GM18951 (cell line): ENCODE data around the gene ELOVL5.

Experiments used
- POLR2A ChIP-seq: IDR thresholded peaks from 4 replicates; pipeline ENCODE4 v1.6.1; 2011; ENCODE audit warnings: mild to moderate bottlenecking; ENCODE audit not compliant: insufficient read length, insufficient read depth; ENCODE audit errors: extremely low read depth
- in situ Hi-C: fragments of 300-500 bp; cut with MboI; formaldehyde crosslinking; loops from one replicate; pipeline ENCODE4 v1.12.0; 2022; ENCODE audit warnings: low sequenced_read_pairs, mixed read lengths, inconsistent platforms; ENCODE audit not compliant: unreplicated experiment

Gene ELOVL5

DNA sequence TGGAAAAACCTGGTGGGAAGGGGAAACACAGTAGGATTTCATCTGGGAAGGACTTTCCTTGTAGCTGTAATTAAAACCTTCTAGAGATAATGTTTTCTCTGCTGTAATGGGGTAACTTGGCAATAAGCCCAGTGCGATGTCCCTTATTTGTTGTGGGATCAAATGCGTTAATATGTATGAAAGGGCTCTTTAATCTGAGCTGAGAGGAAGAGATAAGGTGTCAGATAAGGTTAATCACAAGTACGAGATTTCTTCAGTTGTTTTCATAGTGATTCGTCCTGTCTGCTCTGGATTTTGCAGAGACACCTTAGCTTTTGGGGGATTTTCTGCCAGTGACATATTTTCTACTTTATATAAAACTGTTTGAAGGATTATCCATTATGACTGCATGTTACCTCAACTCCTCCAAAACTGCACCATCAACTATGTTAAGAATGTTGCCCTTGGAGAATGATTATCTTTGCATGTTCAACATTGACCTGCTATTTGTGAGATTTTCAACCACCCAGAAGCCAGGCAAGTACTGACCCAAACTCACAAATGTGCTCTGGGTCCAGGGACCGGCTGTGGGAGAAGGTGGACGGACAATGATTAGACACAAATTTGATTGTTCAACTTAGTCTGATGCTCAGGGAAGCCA, 21.2 kb upstream of the ELOVL5 start:
- in situ Hi-C loops, result no loop called here
- no peak for TF ChIP-seq POLR2A

DNA sequence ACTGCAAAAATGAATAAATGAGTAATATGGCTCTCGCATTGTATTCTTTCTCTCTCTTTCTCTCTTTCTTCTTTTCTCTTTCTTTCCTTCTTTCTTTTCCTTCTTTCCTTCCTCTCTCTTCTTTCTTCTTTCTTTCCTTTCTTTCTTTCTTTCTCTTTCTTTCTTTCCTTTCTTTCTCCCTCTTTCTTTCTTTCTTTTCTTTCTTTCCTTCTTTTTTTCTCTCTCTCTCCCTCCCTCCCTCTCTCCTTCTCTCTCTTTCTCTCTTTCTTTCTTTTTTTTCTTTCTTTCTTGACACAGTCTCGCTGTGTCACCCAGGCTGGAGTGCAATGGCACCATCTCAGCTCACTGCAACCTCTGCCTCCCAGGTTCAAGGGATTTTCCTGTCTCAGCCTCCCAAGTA, 20.3 kb upstream of the ELOVL5 start:
- in situ Hi-C loops, result no loop called here
- TF ChIP-seq POLR2A, result no peak

DNA sequence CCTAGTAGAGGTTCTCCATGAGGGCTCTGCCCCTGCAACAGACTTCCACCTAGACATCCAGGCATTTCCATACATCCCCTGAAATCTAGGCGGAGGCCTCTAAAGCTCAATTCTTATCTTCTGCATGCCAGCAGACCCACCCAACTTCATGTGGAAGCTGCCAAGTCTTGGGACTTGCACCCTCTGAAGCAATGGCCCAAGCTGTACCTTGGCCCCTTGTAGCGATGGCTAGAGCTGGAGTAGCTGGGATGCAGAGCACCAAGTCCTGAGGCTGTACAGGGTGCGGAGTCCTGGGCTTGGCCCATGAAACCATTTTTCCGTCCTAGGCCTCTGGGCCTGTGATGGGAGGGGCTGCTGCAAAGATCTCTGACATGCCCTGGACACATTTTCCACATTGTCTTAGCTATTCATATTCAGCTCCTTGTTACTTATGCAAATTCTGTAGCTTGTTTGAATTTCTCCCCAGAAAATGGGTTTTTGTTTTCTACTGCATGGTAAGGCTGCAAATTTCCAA, 17.4 kb upstream of the ELOVL5 start:
- in situ Hi-C loops, result no loop called here
- no peak for TF ChIP-seq POLR2A

DNA sequence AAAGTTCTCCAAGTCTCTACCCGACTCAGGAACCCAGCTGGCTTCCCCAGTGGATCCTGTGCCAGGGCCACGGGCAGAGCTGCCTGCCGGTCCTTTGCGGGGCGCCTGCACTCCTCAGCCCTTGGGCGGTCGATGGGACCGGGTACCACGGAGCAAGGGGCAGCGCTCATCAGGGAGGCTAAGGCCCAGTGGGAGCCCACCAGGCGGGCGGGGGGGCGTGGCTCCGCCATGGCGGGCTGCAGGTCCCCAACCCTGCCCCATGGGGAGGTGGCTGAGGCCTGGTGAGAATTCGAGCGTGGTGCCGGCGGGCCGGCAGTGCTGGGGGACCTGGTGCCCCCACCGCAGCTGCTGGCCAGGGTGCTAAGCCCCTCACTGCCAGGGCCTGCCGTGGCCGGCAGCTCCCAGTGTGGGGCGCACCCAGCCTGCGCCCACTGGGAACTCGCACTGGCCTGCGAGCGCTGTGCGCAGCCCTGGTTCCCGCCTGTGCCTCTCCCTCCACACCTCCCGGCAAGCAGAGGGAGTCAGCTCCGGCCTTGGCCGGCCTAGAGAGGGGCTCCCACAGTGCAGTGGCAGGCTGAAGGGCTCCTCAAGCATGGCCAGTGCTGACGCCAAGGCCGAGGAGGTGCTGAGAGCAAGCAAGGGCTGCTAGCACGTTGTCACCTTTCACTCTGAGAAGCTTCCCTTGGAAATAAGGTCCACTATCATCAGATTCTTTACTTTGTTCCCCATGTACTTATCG, 14.8 kb upstream of the ELOVL5 start:
- no peak for TF ChIP-seq POLR2A
- in situ Hi-C loops, result no loop called here

DNA sequence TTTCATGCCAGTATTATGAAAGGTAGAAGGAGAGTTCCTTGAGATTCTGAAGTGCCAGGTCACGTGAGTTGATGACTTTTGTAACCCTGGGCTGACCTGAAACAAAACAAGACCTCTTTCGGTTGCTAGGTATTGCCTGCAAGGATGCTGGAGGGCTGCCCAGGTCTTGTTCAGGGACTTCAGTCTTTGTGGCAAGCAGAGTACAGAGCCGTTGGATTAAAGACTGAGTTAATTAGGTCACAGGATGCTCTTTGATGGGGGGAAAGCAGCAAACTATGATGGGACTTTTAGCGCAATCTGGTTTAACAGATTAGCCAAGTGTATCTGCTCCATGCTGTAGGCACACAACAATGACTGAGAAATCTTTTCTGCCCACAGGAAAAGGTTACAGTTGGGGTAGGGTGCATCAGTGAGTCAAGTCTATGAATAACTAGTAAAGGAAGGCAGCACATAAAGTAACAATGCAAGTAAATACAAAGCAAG, 12.8 kb upstream of the ELOVL5 start:
- in situ Hi-C loops, result no loop called here
- TF ChIP-seq POLR2A, result no peak

DNA sequence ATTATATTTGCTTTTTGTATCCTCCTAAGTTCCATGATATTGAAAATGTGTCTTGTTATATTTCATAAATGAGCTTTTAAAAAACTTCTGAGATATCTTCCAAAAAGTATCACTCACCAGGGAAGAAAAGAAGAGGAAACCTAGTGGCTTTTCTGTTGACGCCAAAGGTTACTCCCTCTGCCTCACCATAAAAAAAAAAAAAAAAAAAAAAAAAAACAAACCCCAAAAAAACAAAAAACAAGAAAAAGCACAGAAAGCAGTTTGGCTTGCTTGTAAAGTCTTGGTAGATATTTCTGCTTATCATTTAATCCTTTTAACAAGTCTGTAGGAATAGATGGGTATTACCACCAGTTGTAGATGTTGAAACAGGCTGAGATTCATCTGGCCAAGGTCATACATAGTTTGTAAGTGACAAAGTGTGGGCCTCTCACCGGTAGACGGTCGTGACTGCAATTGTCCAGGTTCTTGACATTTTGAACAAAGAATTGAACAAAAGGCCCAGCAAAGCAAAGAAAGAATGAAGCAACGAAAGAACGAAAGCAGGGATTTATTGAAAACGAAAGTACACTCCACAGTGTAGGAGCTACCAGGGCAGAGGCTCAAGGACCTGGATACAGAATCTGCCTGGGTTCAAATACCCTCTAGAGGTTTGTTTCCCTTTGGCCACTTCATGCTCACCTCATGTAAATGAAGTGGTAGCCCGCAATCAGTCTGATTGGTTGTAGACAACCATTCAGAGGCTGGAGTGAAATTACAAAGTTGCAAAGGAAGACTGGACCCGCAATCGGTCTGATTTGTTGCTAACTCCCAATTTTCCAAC, 11.6 kb upstream of the ELOVL5 start:
- TF ChIP-seq POLR2A, result no peak
- in situ Hi-C loops, result no loop called here

DNA sequence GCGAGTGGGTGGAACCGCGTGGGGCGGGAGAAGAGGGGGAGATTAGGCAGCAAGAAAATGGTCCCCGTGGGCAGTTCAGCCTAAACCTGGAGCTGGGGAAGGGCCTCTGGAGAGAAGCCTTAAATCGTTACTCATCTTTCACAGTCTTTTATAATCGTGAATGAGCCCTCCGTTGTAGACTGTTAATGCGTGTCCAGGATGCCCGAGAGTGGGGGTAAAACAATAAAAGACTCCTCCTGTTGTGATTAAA, 11.0 kb upstream of the ELOVL5 start:
- no peak for TF ChIP-seq POLR2A
- in situ Hi-C loops, result no loop called here

DNA sequence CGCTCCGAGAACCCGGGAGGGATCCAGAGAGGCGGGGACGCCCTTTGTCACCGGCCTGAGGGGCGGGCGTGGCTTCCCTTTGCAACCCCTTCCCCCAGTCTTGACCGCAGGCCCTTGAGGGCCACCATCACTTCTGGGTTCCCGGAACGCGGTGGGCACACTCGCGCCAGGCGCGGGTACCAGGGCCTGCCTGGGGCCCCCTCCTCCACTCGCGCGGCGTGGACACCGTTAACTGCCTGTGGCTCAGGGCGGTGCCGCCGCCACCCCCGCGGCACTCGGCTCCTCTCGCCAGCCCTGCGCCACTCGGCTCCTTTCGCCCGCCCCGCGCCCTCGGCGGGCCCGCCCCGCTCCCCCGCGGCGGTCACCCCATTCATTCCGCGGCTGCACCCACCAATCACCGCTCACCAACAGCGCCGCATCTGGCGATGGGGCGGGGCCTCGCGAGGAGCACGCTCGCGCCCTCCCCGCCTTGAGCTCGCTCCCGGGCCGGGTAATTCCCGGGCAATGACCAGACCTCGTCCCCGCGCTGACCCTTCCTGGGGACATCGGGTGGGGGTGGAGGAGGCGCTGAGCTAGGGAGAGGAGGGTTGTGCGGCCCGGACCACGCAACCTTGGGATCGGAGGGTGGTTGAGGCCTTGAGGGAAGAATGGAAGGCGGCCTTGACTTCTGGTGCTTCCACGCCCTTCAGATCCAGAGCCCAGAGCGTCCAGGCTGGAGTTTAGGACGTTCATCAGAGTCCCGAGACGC, 10.5 kb upstream of the ELOVL5 start:
- TF ChIP-seq POLR2A, result peak; percentile 86
- in situ Hi-C loops, result no loop called here

DNA sequence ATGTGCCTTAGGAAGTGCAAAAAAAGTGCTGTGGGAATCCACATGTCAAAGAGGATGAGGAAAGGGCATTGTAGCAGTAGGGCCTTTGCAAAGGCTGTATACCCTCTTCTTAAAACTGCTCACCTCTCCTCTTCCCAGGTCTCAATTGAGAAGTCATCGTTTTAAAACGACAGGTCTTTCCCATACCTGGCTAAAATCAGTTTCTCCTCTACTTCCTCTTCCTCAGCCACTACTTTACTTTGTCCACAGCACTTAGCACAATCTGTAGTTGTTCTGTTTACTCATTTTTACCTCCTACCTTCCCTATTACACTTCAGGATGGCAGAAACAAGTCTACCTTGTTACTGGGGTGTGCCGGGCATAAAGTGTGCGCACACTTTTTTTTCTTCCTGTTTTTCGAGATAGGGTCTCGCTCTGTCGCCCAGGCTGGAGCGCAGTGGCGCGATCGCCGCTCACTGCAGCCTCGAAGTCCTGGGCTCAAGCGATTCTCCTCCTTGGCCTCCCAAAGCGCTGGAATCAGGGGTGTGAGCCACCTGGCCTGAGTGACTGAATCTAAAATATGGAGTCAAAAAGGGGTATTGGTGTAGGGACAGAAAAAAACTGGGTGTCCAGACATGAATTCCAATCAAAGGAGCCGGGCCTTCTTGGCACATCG, 9.8 kb upstream of the ELOVL5 start:
- in situ Hi-C loops, result no loop called here
- no peak for TF ChIP-seq POLR2A

DNA sequence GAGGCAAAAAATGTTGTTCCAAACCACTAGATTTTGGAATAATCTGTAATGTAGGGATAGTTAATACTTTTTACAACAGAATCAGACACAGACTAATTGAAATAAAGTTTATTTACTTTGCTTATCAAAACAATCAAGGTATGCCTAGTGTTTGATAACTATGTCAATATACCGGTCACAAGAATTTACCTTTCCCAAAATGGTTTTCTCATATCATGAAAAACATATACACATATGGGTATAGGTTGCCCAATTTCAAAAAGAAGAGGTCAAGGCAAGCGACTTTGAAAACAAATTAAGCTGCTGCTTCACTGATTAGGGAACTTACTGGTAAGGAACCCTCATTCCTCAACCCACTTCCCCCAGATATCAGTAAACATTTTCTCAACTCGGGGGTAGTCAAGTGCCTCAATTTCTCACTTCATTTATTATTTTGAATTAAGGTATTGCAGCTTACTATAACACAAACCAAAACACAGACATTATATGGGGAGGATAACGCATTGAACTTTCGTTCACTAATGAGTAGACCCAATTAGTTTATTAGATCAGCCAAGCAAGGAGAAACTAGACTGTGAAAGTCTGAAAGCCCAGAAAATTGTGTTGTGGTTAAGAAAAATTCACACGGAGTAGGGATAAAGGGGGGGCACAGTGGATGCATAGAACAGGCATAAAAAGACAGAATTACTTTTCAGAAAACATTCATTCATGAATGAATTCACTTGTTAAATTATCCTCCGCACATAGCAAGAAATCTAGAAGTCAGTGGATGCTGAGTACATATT, 9.0 kb upstream of the ELOVL5 start:
- in situ Hi-C loops, result no loop called here
- TF ChIP-seq POLR2A, result no peak

DNA sequence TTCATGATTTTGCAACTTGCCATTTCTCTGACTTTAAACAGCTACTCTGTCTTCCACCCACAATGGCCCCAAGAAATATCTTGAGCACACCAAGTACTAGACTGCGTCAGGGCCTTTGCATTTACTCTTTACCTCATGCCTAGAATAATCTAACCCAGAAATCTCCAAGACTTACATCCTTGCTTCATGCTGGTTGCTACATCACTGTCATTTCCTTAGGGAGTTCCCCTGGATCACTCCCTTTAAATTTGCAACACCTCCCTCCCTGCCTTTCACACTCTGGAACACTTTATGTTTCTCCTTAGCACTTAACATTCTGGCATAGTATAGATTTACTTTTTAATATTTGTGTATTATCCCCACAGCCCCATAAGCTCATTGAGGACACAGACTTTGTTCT, 4.9 kb upstream of the ELOVL5 start:
- in situ Hi-C loops, result no loop called here
- no peak for TF ChIP-seq POLR2A

DNA sequence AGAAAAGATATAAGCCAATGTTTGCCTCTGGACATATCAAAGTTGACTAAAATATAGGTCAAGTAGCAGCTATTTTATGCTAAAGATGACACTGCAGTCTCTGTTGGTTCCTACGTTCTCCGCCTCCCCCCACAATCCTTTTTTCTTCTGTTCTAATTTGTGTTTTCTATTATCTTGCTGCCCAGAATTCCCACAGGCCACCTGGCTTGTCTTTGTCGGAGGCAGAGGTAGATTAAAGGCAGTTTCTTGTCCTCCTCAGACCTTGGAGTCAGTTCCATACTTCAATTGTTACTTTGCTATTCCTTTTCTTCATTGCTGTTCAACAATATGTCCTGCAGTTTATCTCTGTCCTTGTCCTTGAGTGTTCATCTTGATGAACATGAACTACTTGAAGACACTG, 3.6 kb upstream of the ELOVL5 start:
- no peak for TF ChIP-seq POLR2A
- in situ Hi-C loops, result no loop called here
